Measurements from ENCODE around the gene CT47C1. TPM values are rescaled to one million over a fixed set of nuclear protein-coding genes. Genes with fewer than 3 reads are reported as not detected.

Gene CT47C1
- total and polyA plus RNA-seq, 2 of the 13 experiments (the other 11 are each of a cell fraction or from before 2014, with no cell fraction given) = not detected

- TF ChIP-seq, protein P1, sequence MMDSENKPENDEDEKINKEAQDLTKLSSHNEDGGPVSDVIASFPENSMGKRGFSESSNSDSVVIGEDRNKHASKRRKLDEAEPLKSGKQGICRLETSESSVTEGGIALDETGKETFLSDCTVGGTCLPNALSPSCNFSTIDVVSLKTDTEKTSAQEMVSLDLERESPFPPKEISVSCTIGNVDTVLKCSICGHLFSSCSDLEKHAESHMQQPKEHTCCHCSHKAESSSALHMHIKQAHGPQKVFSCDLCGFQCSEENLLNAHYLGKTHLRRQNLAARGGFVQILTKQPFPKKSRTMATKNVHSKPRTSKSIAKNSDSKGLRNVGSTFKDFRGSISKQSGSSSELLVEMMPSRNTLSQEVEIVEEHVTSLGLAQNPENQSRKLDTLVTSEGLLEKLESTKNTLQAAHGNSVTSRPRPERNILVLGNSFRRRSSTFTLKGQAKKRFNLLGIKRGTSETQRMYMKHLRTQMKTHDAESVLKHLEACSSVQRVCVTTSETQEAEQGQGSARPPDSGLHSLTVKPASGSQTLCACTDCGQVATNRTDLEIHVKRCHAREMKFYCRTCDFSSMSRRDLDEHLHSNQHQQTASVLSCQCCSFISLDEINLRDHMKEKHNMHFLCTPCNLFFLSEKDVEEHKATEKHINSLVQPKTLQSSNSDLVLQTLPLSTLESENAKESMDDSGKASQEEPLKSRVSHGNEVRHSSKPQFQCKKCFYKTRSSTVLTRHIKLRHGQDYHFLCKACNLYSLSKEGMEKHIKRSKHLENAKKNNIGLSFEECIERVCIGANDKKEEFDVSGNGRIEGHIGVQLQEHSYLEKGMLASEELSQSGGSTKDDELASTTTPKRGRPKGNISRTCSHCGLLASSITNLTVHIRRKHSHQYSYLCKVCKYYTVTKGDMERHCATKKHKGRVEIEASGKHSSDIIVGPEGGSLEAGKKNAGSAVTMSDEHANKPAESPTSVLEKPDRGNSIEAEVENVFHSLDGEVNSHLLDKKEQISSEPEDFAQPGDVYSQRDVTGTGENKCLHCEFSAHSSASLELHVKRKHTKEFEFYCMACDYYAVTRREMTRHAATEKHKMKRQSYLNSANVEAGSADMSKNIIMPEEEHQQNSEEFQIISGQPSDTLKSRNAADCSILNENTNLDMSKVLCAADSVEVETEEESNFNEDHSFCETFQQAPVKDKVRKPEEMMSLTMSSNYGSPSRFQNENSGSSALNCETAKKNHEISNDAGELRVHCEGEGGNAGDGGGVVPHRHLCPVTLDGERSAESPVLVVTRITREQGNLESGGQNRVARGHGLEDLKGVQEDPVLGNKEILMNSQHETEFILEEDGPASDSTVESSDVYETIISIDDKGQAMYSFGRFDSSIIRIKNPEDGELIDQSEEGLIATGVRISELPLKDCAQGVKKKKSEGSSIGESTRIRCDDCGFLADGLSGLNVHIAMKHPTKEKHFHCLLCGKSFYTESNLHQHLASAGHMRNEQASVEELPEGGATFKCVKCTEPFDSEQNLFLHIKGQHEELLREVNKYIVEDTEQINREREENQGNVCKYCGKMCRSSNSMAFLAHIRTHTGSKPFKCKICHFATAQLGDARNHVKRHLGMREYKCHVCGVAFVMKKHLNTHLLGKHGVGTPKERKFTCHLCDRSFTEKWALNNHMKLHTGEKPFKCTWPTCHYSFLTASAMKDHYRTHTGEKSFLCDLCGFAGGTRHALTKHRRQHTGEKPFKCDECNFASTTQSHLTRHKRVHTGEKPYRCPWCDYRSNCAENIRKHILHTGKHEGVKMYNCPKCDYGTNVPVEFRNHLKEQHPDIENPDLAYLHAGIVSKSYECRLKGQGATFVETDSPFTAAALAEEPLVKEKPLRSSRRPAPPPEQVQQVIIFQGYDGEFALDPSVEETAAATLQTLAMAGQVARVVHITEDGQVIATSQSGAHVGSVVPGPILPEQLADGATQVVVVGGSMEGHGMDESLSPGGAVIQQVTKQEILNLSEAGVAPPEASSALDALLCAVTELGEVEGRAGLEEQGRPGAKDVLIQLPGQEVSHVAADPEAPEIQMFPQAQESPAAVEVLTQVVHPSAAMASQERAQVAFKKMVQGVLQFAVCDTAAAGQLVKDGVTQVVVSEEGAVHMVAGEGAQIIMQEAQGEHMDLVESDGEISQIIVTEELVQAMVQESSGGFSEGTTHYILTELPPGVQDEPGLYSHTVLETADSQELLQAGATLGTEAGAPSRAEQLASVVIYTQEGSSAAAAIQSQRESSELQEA (CRISPR knock-in tag; IDR thresholded peaks at IDR 0.05; ENCODE audit: not compliant biosample characterization) = no peak
- TF ChIP-seq WIZ (CRISPR knock-in tag; IDR thresholded peaks at IDR 0.05) (no peak), ZNF800 (CRISPR knock-in tag; IDR thresholded peaks at IDR 0.05) (no peak), NFE2 (CRISPR knock-in tag; IDR thresholded peaks at IDR 0.05) (no peak), ZNF780A (CRISPR knock-in tag; IDR thresholded peaks at IDR 0.05) (no peak), SATB2 (CRISPR knock-in tag; IDR thresholded peaks at IDR 0.05) (no peak), SALL1 (CRISPR knock-in tag; IDR thresholded peaks at IDR 0.05) (peak; percentile 50), MAF1 (CRISPR knock-in tag; IDR thresholded peaks at IDR 0.05; ENCODE audit: borderline replicate concordance) (no peak), STAT5B (CRISPR knock-in tag; IDR thresholded peaks at IDR 0.05) (no peak), SIN3B (IDR thresholded peaks at IDR 0.05; ENCODE audit: low read length) (no peak), FOSL1 (CRISPR knock-in tag; IDR thresholded peaks at IDR 0.05; ENCODE audit: borderline replicate concordance) (peak; percentile 80; the same call in 1 of the 2 replicates), ZBTB42 (CRISPR knock-in tag; IDR thresholded peaks at IDR 0.05) (no peak), AKNA (CRISPR knock-in tag; IDR thresholded peaks at IDR 0.05; ENCODE audit: borderline replicate concordance) (no peak), GATAD2A (CRISPR knock-in tag; IDR thresholded peaks at IDR 0.05) (0 out of 2 replicates have a peak, but pooled peaks have one; percentile 22), HOXA5 (CRISPR knock-in tag; IDR thresholded peaks at IDR 0.05) (no peak)
These were observed 31.6 kb upstream of the CT47C1 start (continued) for GRCh38 chrX:119041175-119041574.

All from HepG2 (cell line).